HTR-8/SVneo (cell line): ENCODE results near the gene B3GNT3.
A peak's percentile ranks its signal among the peaks of the same experiment; 100 is the strongest.

Source experiments
- DNase-seq: peaks from one replicate; pipeline ENCODE4 v3.0.0; 2011; ENCODE audit warnings: low spot score, mixed read lengths; ENCODE audit not compliant: insufficient read length
- FAIRE-seq: peaks from 2 replicates; lab custom pipeline; 2011; peaks lifted over from hg19 to GRCh38; lab: Jason Lieb, UNC

The B3GNT3 gene, protein sequence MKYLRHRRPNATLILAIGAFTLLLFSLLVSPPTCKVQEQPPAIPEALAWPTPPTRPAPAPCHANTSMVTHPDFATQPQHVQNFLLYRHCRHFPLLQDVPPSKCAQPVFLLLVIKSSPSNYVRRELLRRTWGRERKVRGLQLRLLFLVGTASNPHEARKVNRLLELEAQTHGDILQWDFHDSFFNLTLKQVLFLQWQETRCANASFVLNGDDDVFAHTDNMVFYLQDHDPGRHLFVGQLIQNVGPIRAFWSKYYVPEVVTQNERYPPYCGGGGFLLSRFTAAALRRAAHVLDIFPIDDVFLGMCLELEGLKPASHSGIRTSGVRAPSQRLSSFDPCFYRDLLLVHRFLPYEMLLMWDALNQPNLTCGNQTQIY

DNA sequence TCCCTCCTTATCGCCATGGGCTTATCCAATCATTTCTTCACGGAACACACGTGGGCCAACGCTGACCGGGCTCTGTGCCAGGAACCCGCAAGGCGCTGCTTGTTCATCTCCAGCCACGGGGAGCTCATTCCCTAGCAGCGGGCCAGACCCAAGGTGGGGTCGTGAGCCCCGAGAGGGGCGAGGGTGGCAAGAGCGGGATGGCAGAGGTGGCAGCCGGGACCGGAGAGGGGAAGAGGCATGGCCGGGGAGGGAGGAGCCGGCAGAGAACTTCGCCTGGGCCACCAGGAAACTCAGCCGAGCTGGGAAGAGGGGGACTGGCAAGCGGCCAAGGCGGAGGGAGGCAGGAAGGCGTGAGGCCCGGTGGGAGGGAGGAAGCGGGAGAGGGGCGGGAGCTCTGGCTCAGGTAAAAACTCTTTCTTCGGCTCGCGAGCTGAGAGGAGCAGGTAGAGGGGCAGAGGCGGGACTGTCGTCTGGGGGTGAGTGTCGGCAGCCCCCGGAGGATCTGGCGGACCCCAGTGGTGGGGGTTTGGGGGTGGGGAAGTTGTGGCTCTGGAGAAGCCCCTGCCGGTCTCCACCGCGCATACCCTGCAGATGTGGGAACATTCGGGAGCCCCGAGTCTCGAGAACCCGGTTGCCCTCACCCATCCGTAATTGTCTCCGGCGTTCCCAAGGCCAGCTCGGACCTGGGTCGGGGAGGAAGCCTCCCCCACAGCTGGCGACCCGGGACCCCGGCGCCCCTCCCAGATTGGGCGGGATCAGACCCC, at the start of gene B3GNT3:
TSS of gene B3GNT3 (plus strand) at position 408 of the 764 bp plus-strand sequence. CDS start 12,670 bp downstream, outside the sequence.
- FAIRE-seq (no peak), DNase-seq (peak; percentile 32)

DNA sequence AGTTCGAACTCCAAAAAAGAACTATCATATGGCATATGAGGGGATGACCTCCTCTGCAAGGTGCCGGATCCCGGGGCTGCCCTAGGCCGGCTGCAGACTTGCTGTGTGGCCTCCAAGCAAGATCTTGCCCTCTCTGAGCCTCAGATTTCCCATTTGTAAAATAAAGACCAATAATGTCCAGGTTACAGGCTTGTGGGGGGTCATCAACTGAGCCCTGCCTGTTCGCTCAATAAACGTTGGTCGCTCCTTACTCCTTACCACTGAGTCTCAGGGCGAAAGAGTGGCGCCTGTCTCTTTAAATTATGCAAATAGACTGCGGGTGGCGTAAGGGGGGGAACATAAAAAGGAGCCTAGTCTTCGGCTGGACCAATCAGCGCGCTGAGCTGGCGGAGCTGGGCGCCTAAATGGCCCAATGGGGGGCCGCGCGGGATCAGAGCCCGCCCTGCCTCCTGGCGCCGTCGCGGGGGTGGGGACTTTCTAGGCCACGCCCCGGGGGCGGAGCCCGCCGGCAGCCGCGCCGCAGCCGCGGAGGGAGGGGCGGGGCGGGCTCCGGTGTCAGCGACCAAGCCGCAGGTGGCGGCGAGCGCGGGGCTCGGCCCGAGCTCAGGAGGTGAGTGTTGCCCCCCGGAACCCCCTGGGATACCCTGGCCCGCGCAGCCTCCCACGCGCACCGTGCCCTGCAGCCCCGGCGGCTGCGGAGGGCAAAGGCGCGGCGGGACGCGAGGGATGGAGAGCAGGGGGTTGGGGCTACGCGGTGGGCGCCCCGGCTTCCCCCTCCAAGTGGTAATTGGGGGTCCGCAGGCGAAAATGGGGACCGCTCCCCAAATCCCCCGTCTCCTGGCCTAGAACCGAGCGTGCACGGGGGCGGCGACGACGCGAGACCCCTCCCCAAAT, 47.5 kb upstream of the B3GNT3 start:
- FAIRE-seq (peak; percentile 46), DNase-seq (peak; percentile 98)

DNA sequence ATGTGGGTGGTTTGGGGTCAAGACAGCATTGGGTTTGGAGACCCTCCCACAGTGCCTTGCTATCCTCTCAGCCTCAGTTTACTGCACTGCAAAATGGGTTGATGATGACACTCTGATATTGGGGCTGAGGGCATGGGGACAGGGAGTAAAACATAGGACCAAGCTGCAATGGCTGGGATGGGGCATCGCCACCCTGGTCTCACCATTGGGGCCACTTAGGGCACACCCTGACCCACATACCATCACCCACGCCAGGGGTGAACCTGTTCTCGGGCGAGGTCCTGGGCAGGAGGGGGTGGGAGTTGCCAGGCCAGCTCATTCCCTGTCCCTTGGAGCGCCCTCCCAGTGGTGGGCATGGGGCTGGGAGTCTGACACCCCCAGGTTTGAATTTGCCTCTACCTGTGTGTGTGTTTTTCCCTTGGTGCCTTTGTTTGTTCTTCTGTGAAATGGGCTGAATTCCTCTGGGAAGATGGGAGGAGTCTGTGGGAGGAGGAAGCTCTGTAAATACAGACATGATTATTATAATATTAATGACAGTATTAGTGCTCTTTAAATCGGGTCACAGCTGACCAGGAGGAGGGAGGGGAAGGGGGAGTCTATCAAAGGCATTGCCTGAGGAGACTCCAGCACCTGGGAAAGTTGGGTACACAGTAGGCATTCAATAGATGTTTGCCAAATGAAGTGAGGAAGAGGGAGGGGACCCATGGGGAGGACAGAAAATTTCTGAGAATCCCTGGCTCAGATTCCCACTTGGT, 45.9 kb upstream of the B3GNT3 start:
- no peak for FAIRE-seq
- DNase-seq, result no peak

DNA sequence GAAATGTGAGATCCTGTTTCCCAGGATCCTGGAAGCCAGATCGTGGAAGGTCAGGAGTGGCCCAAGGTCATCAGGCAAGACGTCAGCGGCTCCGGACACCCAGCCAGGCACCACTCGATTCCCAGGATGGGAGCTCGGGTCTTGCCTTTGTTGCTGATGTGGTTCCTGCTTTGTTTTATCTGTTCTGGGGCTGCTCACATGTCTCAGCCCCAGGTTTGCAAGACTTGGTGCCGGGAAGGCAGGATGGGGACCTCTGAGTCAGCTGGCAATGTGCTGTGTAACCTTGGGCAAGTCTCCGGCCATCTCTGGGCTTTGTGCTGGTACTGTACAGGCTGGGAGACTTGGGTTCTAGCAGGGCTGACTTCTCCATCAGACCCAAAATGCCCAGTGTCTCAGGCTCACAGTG, 45.0 kb upstream of the B3GNT3 start:
- no peak for FAIRE-seq
- no peak for DNase-seq

DNA sequence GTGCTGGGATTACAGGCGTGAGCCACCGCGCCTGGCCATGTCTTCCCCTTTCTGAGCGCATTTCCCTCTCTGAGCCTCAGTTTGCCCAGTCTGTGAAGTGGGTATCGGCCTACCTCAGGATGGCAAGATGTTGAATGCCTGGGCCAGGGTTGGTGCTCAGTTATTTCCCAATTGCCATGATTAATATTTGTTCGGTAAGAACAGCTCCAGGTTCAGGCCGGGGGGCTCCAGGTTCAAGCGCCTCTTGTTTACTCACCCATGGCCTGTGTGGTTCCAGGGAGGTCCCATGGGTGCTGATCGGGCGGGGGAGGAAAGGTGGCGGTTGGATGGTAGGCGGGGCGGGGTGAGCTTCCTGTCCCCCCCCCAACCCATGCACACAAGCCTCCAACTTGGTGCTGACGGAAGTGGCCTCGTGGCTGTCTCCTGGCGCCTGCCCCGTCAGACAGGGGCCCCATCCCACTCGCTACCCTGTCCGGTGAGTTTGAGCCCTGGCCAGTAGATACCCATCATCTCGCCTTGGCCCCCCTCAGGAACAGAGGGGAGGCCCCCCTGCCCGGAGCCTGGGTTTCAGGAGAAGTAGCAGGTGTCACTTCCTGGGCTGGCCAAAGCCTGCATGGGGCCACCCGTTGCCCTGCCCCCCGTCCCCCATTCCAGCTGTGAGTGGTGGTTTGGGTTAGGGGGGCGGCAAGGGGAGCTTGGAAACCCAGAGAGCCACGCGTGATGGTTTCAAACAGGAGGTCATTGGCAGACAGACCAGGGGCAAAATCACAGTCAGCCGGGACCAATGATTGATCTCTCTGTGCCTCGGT, 43.6 kb upstream of the B3GNT3 start, which contains the start of gene FCHO1:
TSS of gene FCHO1 (plus strand) at position 375 of the 809 bp plus-strand sequence. CDS start 3,688 bp downstream, outside the sequence.
- FAIRE-seq, result no peak
- no peak for DNase-seq

DNA sequence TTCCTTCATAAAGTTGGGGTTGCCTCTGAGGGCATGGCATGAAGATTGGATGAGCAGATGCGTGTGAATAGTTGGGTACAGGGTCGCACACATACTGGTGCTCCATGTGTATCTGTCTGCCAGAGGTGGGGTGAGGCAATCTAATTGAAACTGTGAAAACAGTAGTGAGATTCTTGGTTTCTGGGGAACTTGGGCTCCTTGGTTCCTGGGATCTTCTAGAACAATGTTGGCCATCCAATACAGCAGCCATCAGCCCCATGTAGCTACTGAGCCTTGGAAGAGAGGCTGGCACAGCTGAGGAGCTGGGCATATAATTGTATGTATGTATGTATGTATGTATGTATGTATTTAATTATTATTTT, 43.0 kb upstream of the B3GNT3 start:
- FAIRE-seq (no peak), DNase-seq (no peak)

DNA sequence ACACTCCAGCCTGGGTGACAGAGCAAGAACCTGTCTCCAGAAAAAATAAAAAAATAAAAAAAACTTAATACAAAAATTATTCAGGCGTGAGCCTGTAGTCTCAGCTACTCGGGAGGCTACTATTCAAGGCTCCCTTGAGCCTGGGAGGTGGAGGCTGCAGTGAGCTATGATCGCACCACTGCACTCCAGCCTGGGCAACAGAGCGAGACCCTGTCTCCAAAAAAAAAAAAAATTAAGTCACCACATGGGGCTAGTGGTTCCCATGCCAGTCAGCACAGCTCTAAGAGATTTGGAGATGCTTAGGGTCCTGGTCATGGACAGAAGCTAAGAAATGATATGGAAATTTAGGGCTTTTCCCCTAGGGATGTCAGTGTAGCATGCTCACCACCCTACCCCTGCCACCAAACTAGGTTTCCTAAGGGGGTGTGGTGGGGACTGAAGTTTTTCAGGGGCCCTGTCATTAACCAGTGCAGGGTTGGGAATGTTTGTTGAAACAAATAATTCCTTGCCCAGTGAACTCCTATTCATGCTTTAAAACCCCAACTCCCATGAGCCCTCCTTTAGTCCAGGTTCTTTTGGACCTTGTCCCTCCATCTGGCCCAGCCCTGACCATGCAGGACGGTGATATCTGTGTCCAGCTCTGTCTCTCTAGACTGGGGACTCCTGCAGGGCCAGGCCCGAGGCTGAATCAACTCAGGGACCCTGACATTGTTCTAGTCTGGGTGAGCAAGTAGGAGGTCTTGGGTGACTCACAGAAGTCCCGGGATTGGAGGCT, 41.9 kb upstream of the B3GNT3 start:
- no peak for DNase-seq
- FAIRE-seq, result no peak

DNA sequence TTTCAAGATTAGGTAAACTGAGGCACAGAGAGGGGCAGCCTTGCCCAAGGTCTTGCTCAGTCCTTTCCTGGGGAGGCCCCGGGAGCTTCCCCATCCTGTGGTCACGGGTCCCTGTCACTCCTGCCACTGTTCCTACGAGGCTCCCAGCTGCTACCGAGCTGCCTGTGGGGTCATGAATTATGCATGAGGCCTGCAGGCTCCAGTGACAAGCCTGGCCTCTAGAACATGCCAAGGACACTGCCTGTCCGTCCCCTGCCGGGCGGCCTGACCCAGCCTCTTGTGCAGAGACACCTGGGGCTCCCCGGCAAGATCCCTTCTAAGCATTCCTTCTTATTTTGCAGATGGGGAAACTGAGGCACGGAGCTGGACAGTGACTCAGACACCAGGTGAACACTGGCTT, 41.0 kb upstream of the B3GNT3 start:
- FAIRE-seq (no peak), DNase-seq (no peak)

DNA sequence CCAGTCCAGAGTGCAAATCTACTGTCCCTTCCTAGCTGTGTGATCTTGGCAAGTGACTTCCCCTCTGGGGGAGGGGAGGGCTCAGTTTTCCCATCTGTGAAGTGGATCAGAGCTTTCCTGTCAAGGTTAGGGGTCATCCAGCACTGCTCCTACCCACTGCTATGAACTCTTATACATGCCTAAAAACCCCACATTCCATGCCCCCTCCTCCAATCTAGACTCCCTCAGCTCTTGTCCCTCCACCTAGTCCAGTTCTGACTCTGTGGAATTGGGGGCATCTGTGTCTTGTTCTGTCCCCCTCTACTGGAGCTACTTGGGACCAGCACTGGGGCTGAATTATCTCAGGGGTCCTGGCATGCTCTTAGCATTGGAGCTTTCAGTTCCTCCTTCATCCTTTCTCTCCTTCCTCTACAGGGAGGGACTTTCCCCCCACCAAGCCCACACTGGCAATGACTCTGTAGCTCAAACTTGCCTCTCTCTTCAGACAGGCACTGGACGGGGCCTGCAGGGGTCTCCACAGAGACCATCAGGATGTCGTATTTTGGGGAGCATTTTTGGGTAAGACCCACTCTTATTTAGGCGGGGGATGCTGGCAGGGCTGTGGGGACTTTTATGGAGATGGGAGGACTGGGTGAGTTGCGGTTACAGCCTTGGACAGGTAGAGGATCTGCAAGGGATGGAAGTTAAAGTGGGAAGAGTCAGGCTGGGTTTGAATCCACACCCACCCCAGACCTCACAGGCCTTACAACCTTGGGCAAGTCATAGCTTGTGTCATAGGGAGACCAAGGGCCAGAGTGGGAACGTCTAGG, 40.1 kb upstream of the B3GNT3 start:
- FAIRE-seq, result no peak
- no peak for DNase-seq

DNA sequence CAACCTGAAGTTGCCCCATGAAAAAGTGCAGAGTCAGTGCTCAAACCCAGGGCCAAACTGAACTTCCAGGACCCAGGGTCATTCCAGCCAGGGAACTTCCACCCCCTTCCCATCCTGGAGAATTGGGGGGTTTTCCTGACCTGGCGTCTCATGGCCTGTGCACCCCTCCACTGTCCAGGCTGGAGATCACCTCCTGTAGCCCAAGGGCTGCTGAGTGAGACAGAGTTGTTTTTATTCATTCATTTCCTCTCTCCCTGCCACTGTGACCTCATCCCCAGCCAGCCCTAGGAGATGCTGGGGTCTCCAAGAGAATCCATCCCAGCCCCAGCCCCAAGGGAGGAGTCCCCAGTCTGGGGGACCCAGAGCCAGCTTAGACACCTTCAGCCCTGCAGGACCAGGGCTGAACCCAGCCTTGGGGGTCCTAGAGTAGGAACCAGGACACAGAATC, 39.5 kb upstream of the B3GNT3 start:
- DNase-seq, result no peak
- no peak for FAIRE-seq

DNA sequence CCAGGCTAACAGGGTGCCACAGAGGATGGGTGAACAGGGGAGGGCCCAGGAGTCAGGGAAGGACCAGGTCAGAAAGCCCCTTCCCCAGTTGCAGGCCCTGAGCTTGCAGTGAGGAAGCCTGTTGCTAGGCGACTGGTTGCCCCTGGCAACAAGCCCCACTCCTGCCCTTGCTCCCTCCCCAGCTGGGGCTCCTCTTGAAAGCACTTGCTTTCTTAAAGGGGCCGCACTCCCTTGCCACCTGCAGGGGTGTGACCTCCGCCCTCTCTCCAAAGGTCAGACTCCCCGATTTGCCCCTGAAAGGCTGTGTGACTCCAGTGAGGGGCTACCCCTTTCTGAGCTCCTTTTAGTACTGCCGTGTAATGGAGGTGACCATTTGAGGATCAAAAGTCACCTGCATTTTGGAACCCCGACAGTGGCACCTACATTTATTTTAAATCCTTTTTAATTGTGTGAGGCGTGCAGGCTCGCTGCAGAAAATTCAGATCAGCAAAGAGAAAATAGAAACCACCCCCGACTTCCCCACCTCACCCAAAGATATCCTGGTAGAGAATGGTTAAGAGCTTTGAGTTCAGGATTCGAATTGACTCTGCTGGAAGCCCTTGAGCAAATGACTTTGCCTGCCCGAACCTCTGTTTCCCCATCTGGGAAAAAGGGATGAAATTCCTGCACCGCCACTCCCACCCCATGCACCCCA, 38.8 kb upstream of the B3GNT3 start:
- no peak for FAIRE-seq

DNA sequence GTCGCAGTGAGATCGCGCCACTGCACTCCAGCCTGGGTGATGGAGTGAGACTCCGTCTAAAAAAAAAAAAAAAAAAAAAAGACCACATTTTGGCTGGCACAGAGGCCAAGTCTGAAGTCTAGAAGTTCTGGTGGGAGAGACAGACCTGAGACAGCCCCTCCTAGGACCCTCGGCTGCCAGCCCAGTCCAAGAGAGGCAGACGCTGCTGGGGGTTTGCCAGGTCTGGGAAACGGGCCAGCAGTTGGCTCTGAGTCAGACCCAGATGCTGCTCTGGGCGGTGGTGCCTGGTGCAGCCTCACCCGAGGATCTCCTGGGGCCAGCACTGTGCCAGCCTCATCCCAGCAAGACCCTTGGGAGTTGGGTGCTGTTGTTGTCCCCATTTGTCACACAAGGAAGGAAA, 37.8 kb upstream of the B3GNT3 start:
- FAIRE-seq (no peak), DNase-seq (peak; percentile 62)

More for the DNA sequence above, 38.8 kb upstream of the B3GNT3 start:
- no peak for DNase-seq

DNA sequence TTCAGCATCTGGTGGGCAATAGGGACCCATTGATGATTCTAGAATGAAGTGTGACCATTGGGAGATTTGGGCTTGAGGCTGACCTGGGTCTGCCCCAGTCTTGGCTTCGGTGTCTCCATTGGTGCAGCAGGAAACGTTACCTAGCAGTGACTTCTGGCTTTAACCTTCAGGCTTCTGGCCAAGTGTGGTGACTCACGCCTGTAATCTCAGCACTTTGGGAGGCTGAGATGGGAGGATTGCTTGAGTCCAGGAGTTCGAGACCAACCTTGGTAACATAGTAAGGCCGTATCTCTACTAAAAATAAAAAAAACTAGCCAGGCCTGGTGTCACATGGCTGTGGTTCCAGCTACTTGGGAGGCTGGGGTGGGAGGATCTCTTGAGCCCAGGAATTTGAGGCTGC, 36.4 kb upstream of the B3GNT3 start:
- DNase-seq (no peak), FAIRE-seq (no peak)

DNA sequence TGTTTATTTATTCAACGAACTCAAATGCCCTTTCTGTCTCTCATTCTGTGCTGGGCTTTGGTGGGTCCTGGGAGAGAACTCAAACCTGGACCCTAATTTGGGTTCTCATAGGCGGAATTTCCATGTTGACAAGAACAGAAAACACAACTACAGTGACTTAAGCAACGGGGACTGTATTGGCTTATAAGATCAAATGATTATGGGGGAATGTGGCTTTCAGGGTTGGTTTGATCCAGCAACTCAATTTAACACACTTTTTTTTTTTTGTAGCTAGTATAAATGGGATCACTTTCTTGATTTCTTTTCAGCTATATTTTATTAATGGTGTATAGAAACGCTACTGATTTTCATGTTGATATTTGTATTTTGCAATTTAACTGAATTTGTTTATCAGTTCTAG, 33.8 kb upstream of the B3GNT3 start:
- DNase-seq (no peak), FAIRE-seq (no peak)

DNA sequence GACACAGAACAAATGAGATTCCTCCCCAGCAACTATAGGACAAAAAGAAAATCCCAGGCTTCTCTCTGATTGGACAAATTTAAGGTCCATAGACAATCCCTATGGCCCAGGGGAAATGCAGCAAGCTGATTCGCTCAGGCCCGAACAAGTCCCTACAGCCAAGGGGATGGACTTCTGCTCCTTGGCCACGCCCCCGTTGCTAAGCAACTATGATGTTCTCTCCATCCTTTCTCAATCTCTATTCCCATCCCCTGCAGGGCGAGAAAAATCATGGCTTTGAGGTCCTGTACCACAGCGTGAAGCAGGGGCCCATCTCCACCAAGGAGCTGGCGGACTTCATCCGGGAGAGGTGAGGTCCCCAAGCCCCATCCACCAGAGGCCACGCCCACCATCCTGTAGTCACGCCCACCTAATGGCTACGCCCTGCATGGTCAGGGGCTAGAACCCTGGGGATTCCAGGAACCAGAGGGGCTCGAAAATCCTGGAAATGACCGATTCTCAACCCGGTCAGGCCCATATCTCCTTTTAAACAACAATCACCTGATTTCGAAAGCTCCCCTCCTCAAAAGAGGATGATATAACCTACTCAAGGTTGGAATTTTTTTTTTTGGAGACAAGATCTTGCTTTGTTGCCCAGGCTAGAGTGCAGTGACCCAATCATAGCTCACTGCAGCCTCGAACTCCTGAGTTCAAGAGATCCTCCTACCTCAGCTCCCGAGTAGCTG, 32.3 kb upstream of the B3GNT3 start:
- peak; percentile 40 for FAIRE-seq
- DNase-seq, result no peak

DNA sequence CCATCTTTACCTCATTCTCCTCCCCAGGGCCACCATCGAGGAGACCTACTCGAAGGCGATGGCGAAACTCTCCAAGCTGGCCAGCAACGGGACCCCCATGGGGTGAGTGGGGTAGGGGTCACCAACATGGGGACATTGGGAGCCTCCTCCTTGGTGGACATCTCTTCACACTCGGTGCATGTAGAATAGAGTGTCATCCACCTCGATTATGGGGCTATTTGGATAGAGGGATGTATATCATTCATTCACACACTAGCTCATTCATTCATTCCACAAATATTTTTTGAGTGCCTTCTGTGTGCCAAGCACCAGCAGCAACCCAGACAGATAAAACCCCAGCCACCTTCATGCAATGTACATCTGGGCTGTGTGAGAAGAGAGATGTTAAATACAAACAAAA, 30.6 kb upstream of the B3GNT3 start:
- DNase-seq, result no peak

More for the DNA sequence above, 30.6 kb upstream of the B3GNT3 start:
- FAIRE-seq, result peak; percentile 52
